ENCODE measurements around the gene CLIP1.

Gene CLIP1

DNA sequence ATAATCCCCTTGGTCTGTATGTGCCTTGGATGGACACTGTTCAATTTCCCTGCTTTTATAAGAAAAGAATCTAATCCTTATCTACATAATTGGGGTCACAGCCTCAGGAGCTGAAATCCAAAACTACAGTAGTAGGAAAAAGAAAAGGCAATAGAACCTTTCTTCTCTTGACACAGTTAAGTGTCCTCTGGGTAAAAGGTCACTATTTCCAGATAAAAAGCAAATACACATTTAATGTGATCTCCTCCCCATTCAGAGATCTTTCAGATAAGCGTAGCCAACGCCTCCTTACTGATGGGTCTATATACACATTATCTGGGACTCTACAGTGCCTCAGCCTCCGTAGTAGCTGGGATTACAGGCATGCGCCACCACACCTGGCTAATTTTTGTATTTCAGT is 73.4 kb downstream of the CLIP1 start:
- Histone ChIP-seq H3K4me1 (ENCODE audit: low read length) (no peaks in the 10 kb centered on the region), H3K27me3 (replicated peaks; ENCODE audit: insufficient read depth, low read length) (no peaks in the 10 kb centered on the region), H4K20me1 (ENCODE audit: insufficient read depth, low read length) (no peaks in the 10 kb centered on the region), H3K79me2 (ENCODE audit: low read length) (no peaks in the 10 kb centered on the region), H3K9me3 (replicated peaks; ENCODE audit: insufficient read depth, low read length) (no peaks in the 10 kb centered on the region), H2AFZ (ENCODE audit: low read length) (no peak overlapping the region), H3K4me3 (ENCODE audit: low read length) (no peak overlapping the region), H3K36me3 (replicated peaks; ENCODE audit: insufficient read depth, low read length) (no peaks in the 10 kb centered on the region), H3K9ac (ENCODE audit: low read length) (no peak overlapping the region), H3K4me2 (ENCODE audit: low read depth, low read length) (no peak overlapping the region), H3K9me2 (replicated peaks; ENCODE audit: insufficient read depth, low read length) (no peaks in the 10 kb centered on the region), H3K27ac (ENCODE audit: low read length) (no peak overlapping the region), H3F3A (ENCODE audit: insufficient read depth, low read length) (no peaks in the 10 kb centered on the region)
- no peak for TF ChIP-seq EZH2phosphoT487 (IDR thresholded peaks at IDR 0.05; ENCODE audit: low read length)
- TF ChIP-seq, protein P1, sequence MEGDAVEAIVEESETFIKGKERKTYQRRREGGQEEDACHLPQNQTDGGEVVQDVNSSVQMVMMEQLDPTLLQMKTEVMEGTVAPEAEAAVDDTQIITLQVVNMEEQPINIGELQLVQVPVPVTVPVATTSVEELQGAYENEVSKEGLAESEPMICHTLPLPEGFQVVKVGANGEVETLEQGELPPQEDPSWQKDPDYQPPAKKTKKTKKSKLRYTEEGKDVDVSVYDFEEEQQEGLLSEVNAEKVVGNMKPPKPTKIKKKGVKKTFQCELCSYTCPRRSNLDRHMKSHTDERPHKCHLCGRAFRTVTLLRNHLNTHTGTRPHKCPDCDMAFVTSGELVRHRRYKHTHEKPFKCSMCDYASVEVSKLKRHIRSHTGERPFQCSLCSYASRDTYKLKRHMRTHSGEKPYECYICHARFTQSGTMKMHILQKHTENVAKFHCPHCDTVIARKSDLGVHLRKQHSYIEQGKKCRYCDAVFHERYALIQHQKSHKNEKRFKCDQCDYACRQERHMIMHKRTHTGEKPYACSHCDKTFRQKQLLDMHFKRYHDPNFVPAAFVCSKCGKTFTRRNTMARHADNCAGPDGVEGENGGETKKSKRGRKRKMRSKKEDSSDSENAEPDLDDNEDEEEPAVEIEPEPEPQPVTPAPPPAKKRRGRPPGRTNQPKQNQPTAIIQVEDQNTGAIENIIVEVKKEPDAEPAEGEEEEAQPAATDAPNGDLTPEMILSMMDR (IDR thresholded peaks at IDR 0.05; ENCODE audit: low read length) = no peak
- TF ChIP-seq EZH2 (optimal IDR thresholded peaks at IDR 0.05; ENCODE audit: low read depth, low read length) = no peak
- no peak for DNase-seq

DNA sequence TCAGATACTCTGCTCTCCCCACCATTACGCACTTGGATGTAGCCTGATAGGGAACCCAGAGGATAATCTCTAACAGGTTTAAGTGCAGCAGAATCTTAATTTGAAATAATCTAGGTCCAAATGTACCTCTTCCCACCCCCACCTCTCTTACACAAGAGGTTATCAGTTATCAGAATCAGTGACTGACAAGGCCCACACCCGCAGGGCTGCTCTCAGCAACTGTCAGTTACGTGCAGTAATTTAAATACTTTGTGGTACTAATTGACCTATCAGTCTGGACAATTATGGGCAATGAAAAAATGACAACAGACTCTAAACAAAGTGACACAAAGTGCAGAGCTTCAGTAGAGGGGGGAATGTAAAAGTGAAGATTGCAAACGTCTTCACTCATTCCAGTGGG is 74.0 kb downstream of the CLIP1 start:
- H3K4me3 ChIP-seq (ENCODE audit: low read length) = no peak overlapping the region
- H3K79me2 ChIP-seq (ENCODE audit: low read length) = no peaks in the 10 kb centered on the region
- no peak overlapping the region for H2AFZ ChIP-seq (ENCODE audit: low read length)
- H3K9me2 ChIP-seq (replicated peaks; ENCODE audit: insufficient read depth, low read length) = no peaks in the 10 kb centered on the region
- TF ChIP-seq EZH2phosphoT487 (IDR thresholded peaks at IDR 0.05; ENCODE audit: low read length) (no peak), EZH2 (optimal IDR thresholded peaks at IDR 0.05; ENCODE audit: low read depth, low read length) (no peak)
- TF ChIP-seq, protein P1 (IDR thresholded peaks at IDR 0.05; ENCODE audit: low read length) = no peak
- H3K4me1 ChIP-seq (ENCODE audit: low read length) = no peaks in the 10 kb centered on the region
- H4K20me1 ChIP-seq (ENCODE audit: insufficient read depth, low read length) = no peaks in the 10 kb centered on the region
- no peak overlapping the region for H3K27ac ChIP-seq (ENCODE audit: low read length)
- H3K27me3 ChIP-seq (replicated peaks; ENCODE audit: insufficient read depth, low read length) = no peaks in the 10 kb centered on the region
- no peak overlapping the region for H3K4me2 ChIP-seq (ENCODE audit: low read depth, low read length)
- H3K9ac ChIP-seq (ENCODE audit: low read length) = no peak overlapping the region
- H3K9me3 ChIP-seq (replicated peaks; ENCODE audit: insufficient read depth, low read length) = no peaks in the 10 kb centered on the region
- no peak for DNase-seq
- no peaks in the 10 kb centered on the region for H3K36me3 ChIP-seq (replicated peaks; ENCODE audit: insufficient read depth, low read length)
- no peaks in the 10 kb centered on the region for H3F3A ChIP-seq (ENCODE audit: insufficient read depth, low read length)

DNA sequence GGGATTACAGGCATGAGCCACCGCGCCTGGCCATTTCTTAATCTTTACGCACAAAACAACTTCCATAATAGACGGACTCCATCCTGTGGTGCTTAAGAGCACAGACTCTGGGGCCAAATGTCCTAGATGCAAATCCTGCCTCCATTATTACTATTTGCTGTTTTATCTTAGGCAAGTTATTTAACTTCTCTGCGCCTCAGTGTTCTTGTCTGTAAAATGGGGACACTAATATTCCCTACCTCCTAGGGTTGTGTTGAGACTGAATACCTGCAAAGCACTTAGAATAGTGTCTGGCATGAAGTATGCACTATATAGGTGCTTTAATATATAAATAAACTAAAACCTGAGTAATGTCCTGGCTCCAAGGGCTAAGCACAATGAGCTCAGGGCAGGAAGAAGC is 76.4 kb downstream of the CLIP1 start:
- no peak for DNase-seq
- Histone ChIP-seq H3F3A (ENCODE audit: insufficient read depth, low read length) (no peaks in the 10 kb centered on the region), H4K20me1 (ENCODE audit: insufficient read depth, low read length) (no peaks in the 10 kb centered on the region), H3K36me3 (replicated peaks; ENCODE audit: insufficient read depth, low read length) (no peaks in the 10 kb centered on the region), H3K79me2 (ENCODE audit: low read length) (no peaks in the 10 kb centered on the region), H3K4me1 (ENCODE audit: low read length) (no peaks in the 10 kb centered on the region), H3K4me2 (ENCODE audit: low read depth, low read length) (no peak overlapping the region), H3K4me3 (ENCODE audit: low read length) (no peak overlapping the region), H2AFZ (ENCODE audit: low read length) (no peak overlapping the region), H3K27ac (ENCODE audit: low read length) (no peak overlapping the region), H3K9ac (ENCODE audit: low read length) (no peak overlapping the region), H3K9me2 (replicated peaks; ENCODE audit: insufficient read depth, low read length) (no peaks in the 10 kb centered on the region), H3K27me3 (replicated peaks; ENCODE audit: insufficient read depth, low read length) (no peaks in the 10 kb centered on the region), H3K9me3 (replicated peaks; ENCODE audit: insufficient read depth, low read length) (no peaks in the 10 kb centered on the region)
- no peak for TF ChIP-seq EZH2 (optimal IDR thresholded peaks at IDR 0.05; ENCODE audit: low read depth, low read length)
- no peak for TF ChIP-seq EZH2phosphoT487 (IDR thresholded peaks at IDR 0.05; ENCODE audit: low read length)
- TF ChIP-seq, protein P1 (IDR thresholded peaks at IDR 0.05; ENCODE audit: low read length) = no peak
